B cell (primary cell): Measurements from ENCODE around the gene NATD1. TPM values are rescaled to one million over a fixed set of nuclear protein-coding genes. Genes with fewer than 3 reads are reported as not detected.

Source experiments
- ATAC-seq: fragments of 200-7000 bp; cut with Tn5 transposase; one replicate; pipeline ENCODE4 v1.10.0; 2021; ENCODE audit warnings: low read depth, mild to moderate bottlenecking, moderate number of reproducible peaks, moderate library complexity
- CTCF ChIA-PET: fragments of 350-600 bp; sonication (Branson Sonifier 250); formaldehyde crosslinking; loops from one replicate; lab custom pipeline; 2021; ENCODE audit warnings: antibody characterized with exemption, inconsistent platforms; lab: Charles Lee
- POLR2A ChIA-PET: fragments of 350-600 bp; sonication (Branson Sonifier 250); formaldehyde crosslinking; loops from one replicate; lab custom pipeline; 2021; ENCODE audit warnings: antibody characterized with exemption; lab: Charles Lee
- DNase-seq: peaks from one replicate; pipeline ENCODE4 v3.0.0; 2013
- H2AFZ ChIP-seq: 2 replicates; pipeline ENCODE4 v1.6.1; 2012; ENCODE audit warnings: mild to moderate bottlenecking, low read depth, low read length; ENCODE audit not compliant: insufficient read depth, poor library complexity, severe bottlenecking
- H3K27ac ChIP-seq, 2 donors: 1 replicate in 1 of 2; 2 replicates in 1 of 2; pipeline ENCODE4 v1.5.1; 2012 to 2013; ENCODE audit warnings: low read length in 2 of 2, mild to moderate bottlenecking in 2 of 2, moderate library complexity in 1 of 2
- H3K27me3 ChIP-seq, 4 experiments: fragments of 200-600 bp in 1 of 4; sonication (generic) in 1 of 4; replicated peaks in 1 of 4; 1 replicate in 2 of 4; 2 replicates in 2 of 4; pipeline versions ENCODE4 v1.6.1 to v1.7.0; 2013 to 2016; ENCODE audit warnings: low read length in 3 of 4, mild to moderate bottlenecking in 2 of 4, mixed read lengths in 1 of 4, moderate library complexity in 1 of 4; ENCODE audit not compliant: insufficient read depth in 4 of 4, control insufficient read depth in 3 of 4; ENCODE audit errors: control extremely low read depth in 1 of 4
- H3K36me3 ChIP-seq, 2 experiments: replicated peaks in 1 of 2; 1 replicate in 1 of 2; 2 replicates in 1 of 2; pipeline versions ENCODE4 v1.6.1 to v1.7.1; 2013; ENCODE audit warnings: low read length in 1 of 2; ENCODE audit not compliant: insufficient read depth in 2 of 2, control insufficient read depth in 1 of 2; ENCODE audit errors: control extremely low read depth in 1 of 2, extremely low read depth in 1 of 2
- H3K4me1 ChIP-seq, 2 donors: fragments of 200-600 bp in 1 of 2; sonication (generic) in 1 of 2; 1 replicate in 1 of 2; 2 replicates in 1 of 2; pipeline versions ENCODE4 v1.5.1 to v1.6.1; 2013 to 2017; ENCODE audit warnings: low read length in 2 of 2; ENCODE audit not compliant: control insufficient read depth in 2 of 2, insufficient read depth in 2 of 2
- H3K4me2 ChIP-seq: replicated peaks from 2 replicates; pipeline ENCODE3; 2012; ENCODE audit warnings: mild to moderate bottlenecking, low read depth, low read length; ENCODE audit not compliant: poor library complexity, severe bottlenecking
- H3K4me3 ChIP-seq, 5 experiments: fragments of 200-600 bp in 1 of 5; sonication (generic) in 1 of 5; 1 replicate in 3 of 5; 2 replicates in 2 of 5; pipeline versions ENCODE4 v1.5.1 to v1.7.0; 2011 to 2016; ENCODE audit warnings: low read length in 4 of 5, mild to moderate bottlenecking in 4 of 5, low read depth in 2 of 5, control low read depth in 1 of 5, moderate library complexity in 1 of 5; ENCODE audit not compliant: insufficient read depth in 1 of 5; ENCODE audit errors: control extremely low read depth in 1 of 5, extremely low read depth in 1 of 5
- H3K79me2 ChIP-seq: fragments of 200-600 bp; sonication (generic); one replicate; pipeline ENCODE4 v1.6.0; 2016; ENCODE audit warnings: low read length; ENCODE audit not compliant: control insufficient read depth, insufficient read depth
- H3K9ac ChIP-seq: fragments of 200-600 bp; sonication (generic); 2 replicates; pipeline ENCODE4 v1.6.1; 2017; ENCODE audit warnings: mild to moderate bottlenecking, low read length, moderate library complexity
- H3K9me3 ChIP-seq, 3 donors: one replicate each; pipeline versions ENCODE4 v1.6.1 to v1.7.1; 2013; ENCODE audit warnings: low read length in 2 of 3; ENCODE audit not compliant: control insufficient read depth in 2 of 3, insufficient read depth in 1 of 3; ENCODE audit errors: control extremely low read depth in 1 of 3
- H4K20me1 ChIP-seq: 2 replicates; pipeline ENCODE4 v1.6.0; 2012; ENCODE audit warnings: mild to moderate bottlenecking, low read length; ENCODE audit not compliant: insufficient read depth, control insufficient read depth, poor library complexity, severe bottlenecking
- H3K27ac Mint-ChIP-seq: one replicate; pipeline ENCODE4 v1.8.0; 2021; ENCODE audit warnings: mixed read lengths
- H3K27me3 Mint-ChIP-seq: one replicate; pipeline ENCODE4 v1.8.0; 2021; ENCODE audit warnings: mixed read lengths
- H3K4me1 Mint-ChIP-seq: one replicate; pipeline ENCODE4 v1.8.0; 2021; ENCODE audit warnings: mixed read lengths
- H3K4me3 Mint-ChIP-seq: one replicate; pipeline ENCODE4 v1.8.0; 2021; ENCODE audit warnings: mixed read lengths
- H3K9me3 Mint-ChIP-seq: one replicate; pipeline ENCODE4 v1.8.0; 2022; ENCODE audit warnings: mixed read lengths; ENCODE audit not compliant: insufficient read depth
- CTCF ChIP-seq: fragments of 200-600 bp; IDR thresholded peaks from one replicate; pipeline ENCODE4 v1.8.0; 2022; ENCODE audit warnings: antibody characterized with exemption, mild to moderate bottlenecking
- EZH2 ChIP-seq: IDR thresholded peaks from 2 replicates; pipeline ENCODE4 v1.6.1; 2012; ENCODE audit warnings: borderline replicate concordance, low read depth, mild to moderate bottlenecking, moderate library complexity, low read length; ENCODE audit not compliant: insufficient read depth, poor library complexity, severe bottlenecking
- WGBS: methylation state at CpG from one replicate; pipeline ENCODE4 v1.1.5; 2013; ENCODE audit warnings: missing lambda C conversion rate; ENCODE audit not compliant: insufficient coverage; 5-methylcytosine and 5-hydroxymethylcytosine counted together
- intact Hi-C: fragments of 100-400 bp; cut with micrococcal nuclease; formaldehyde crosslinking; loops from one replicate; pipeline ENCODE4 v1.10.0; 2022
- polyA plus RNA-seq: library from polyadenylated mRNA; depleted of rRNA; stranded (reverse); fragments of >200 nt; gene quantifications from 2 replicates; pipeline ENCODE4 v1.2.3, GENCODE V29; 2012
- total RNA-seq, 2 donors: library from RNA; stranded (reverse); fragments of 120-200 nt in 1 of 2; gene quantifications; 1 replicate in 1 of 2; 2 replicates in 1 of 2; pipeline versions ENCODE4 v1.2.3 to v1.2.4, GENCODE V29; 2013 to 2022

Gene NATD1
- total and polyA plus RNA-seq, 2 donors (not counting 1 experiment from before 2014, with no cell fraction given): 2.0 to 6.7 TPM

- Histone ChIP-seq H3K27ac (no peak overlapping the region), H3K4me1 (peaks cover 4 to 20% of the 10 kb centered on the region in 2 donors), H3K27me3 (no peaks in the 10 kb centered on the region), H2AFZ (no peak overlapping the region), H3K9me3 (peaks cover 0 to 2% (median 0%) of the 10 kb centered on the region in 3 donors), H3K4me2 (no peak overlapping the region), H3K9ac (no peak overlapping the region), H3K36me3 (peaks cover 0 to 2% of the 10 kb centered on the region in 2 experiments), H3K4me3 (no peak overlapping the region), H4K20me1 (no peaks in the 10 kb centered on the region), H3K79me2 (no peaks in the 10 kb centered on the region)
- no peak overlapping the region for H3K4me3 Mint-ChIP-seq
- CTCF ChIA-PET: no interaction called here
- intact Hi-C loops: no loop called here
- H3K4me1 Mint-ChIP-seq: peaks cover 16% of the 10 kb centered on the region
- no peak overlapping the region for H3K27ac Mint-ChIP-seq
- no peaks in the 10 kb centered on the region for H3K9me3 Mint-ChIP-seq
- TF ChIP-seq EZH2: no peak
- no peak for TF ChIP-seq CTCF
- no peaks in the 10 kb centered on the region for H3K27me3 Mint-ChIP-seq
- POLR2A ChIA-PET: no interaction called here
- DNase-seq: no peak
- whole genome bisulfite sequencing: 95% methylated on average over 12 of the region's 12 CpGs
- no peak for ATAC-seq
Observed at GRCh38 chr17:21247552-21248258, 5.5 kb downstream of the NATD1 start.

GRCh38 chr17:21246698-21247097 lies 6.5 kb downstream of the NATD1 start:
- DNase-seq (no peak), ATAC-seq (no peak)
- no peaks in the 10 kb centered on the region for H4K20me1 ChIP-seq
- TF ChIP-seq CTCF: no peak
- no peak for TF ChIP-seq EZH2
- H2AFZ ChIP-seq: no peak overlapping the region
- Mint-ChIP-seq H3K4me1 (peaks cover 10% of the 10 kb centered on the region), H3K9me3 (no peaks in the 10 kb centered on the region), H3K4me3 (no peak overlapping the region), H3K27me3 (no peaks in the 10 kb centered on the region), H3K27ac (no peak overlapping the region)
- H3K79me2 ChIP-seq: no peaks in the 10 kb centered on the region
- H3K4me3 ChIP-seq: no peak overlapping the region
- intact Hi-C loops: no loop called here
- H3K4me1 ChIP-seq: peaks cover 0 to 10% of the 10 kb centered on the region in 2 donors
- H3K27me3 ChIP-seq: no peaks in the 10 kb centered on the region
- peaks cover 0 to 2% (median 0%) of the 10 kb centered on the region in 3 donors for H3K9me3 ChIP-seq
- H3K36me3 ChIP-seq: peaks cover 0 to 2% of the 10 kb centered on the region in 2 experiments
- no peak overlapping the region for H3K4me2 ChIP-seq
- CTCF ChIA-PET: no interaction called here
- no peak overlapping the region for H3K27ac ChIP-seq
- 91% methylated on average over 4 of the region's 4 CpGs for WGBS
- H3K9ac ChIP-seq: no peak overlapping the region
- POLR2A ChIA-PET: no interaction called here
